Measurements from ENCODE around the gene ADAMTS19. TPM values are rescaled to one million over a fixed set of nuclear protein-coding genes. Genes with fewer than 3 reads are reported as not detected.

The ADAMTS19 gene
- total RNA-seq, 1 experiment from 2014 or later = not detected

DNA sequence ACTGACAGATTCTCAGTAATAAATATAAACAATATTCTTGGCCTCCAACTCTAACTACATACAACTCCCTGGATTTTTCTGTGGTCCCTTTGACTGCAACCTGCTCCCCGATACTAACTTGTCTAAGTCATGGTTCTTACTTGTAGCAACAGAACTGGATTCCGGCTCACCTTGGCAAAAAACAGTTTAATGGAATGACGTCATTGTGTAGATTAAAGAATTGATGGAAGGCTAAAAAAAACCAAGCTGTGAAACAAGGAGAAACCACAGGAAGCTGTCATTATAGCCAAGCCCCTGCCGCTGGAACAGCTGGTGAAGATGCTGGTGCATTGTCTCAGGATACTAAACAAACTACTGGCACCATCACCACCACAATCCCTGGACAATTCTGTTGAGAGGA, 11.4 kb upstream of the ADAMTS19 start:
- Mint-ChIP-seq H3K27me3 (ENCODE audit: unreplicated experiment) (no peaks in the 10 kb centered on the region), H3K36me3 (ENCODE audit: insufficient read depth, unreplicated experiment) (no peaks in the 10 kb centered on the region), H3K4me1 (ENCODE audit: low read depth, unreplicated experiment) (peaks cover 6% of the 10 kb centered on the region), H3K9me3 (ENCODE audit: low read depth, unreplicated experiment) (no peaks in the 10 kb centered on the region), H3K27ac (ENCODE audit: unreplicated experiment) (no peak overlapping the region), H3K4me3 (ENCODE audit: low read depth, unreplicated experiment) (no peak overlapping the region)
- no TSS peak for BruUV-seq (replicated peaks)
- CTCF ChIA-PET = no interaction called here
- TF ChIP-seq, protein P1, sequence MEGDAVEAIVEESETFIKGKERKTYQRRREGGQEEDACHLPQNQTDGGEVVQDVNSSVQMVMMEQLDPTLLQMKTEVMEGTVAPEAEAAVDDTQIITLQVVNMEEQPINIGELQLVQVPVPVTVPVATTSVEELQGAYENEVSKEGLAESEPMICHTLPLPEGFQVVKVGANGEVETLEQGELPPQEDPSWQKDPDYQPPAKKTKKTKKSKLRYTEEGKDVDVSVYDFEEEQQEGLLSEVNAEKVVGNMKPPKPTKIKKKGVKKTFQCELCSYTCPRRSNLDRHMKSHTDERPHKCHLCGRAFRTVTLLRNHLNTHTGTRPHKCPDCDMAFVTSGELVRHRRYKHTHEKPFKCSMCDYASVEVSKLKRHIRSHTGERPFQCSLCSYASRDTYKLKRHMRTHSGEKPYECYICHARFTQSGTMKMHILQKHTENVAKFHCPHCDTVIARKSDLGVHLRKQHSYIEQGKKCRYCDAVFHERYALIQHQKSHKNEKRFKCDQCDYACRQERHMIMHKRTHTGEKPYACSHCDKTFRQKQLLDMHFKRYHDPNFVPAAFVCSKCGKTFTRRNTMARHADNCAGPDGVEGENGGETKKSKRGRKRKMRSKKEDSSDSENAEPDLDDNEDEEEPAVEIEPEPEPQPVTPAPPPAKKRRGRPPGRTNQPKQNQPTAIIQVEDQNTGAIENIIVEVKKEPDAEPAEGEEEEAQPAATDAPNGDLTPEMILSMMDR (IDR thresholded peaks at IDR 0.05; ENCODE audit: unreplicated experiment) = no peak
- intact Hi-C loops (cut with micrococcal nuclease; ENCODE audit: unreplicated experiment) = no loop called here
- no peak for DNase-seq

DNA sequence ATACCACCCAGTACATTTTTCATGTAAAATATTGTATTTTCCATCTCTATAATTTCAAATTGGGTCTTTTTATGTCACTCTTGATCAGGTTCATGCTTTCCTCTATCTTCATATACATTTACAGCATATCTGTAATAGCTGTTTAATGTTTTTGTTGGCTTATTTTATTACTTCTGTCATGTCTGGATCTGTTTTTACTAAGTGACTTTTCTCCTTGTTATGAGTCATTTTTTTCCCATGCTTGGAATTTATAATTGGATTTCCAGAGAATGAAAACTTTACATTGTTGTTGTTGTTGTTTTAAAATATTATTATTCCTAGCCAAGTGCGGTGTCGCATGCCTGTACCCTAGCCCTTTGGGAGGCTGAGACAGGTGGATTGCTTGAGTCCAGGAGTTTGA, 5.6 kb upstream of the ADAMTS19 start:
- no peak for DNase-seq

DNA sequence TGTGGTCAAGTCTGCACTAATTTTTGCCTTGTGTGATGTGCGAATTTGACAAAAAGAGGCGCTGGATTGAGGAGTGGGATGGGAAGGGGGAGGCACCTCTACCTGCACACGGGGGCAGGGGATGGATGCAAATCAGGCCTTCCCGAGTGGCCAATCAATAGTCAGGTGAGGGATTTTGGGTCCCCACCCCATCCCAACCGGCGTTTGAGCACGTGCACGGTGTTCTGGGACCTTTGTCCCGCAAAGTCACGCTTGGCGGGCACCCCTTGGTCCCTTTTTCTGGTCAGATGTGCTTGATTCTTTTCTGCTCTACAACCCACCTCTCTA, 685 bp upstream of the ADAMTS19 start:
- Mint-ChIP-seq H3K4me1 (ENCODE audit: low read depth, unreplicated experiment) (peaks cover 9% of the 10 kb centered on the region), H3K36me3 (ENCODE audit: insufficient read depth, unreplicated experiment) (peaks cover 24% of the 10 kb centered on the region), H3K9me3 (ENCODE audit: low read depth, unreplicated experiment) (no peaks in the 10 kb centered on the region), H3K4me3 (ENCODE audit: low read depth, unreplicated experiment) (no peak overlapping the region), H3K27me3 (ENCODE audit: unreplicated experiment) (peaks cover 9% of the 10 kb centered on the region), H3K27ac (ENCODE audit: unreplicated experiment) (no peak overlapping the region)
- DNase-seq = no peak
- TF ChIP-seq, protein P1 (IDR thresholded peaks at IDR 0.05; ENCODE audit: unreplicated experiment) = no peak
- intact Hi-C loops (cut with micrococcal nuclease; ENCODE audit: unreplicated experiment) = loop anchor here (5.0 kb wide), 1 partner anchor 503 kb away; no protein-coding TSS in a partner anchor
- CTCF ChIA-PET = no interaction called here
- BruUV-seq (replicated peaks) = no TSS peak

More for the DNA sequence above, 5.6 kb upstream of the ADAMTS19 start:
- TF ChIP-seq, protein P1 (IDR thresholded peaks at IDR 0.05; ENCODE audit: unreplicated experiment) = no peak
- Mint-ChIP-seq H3K4me1 (ENCODE audit: low read depth, unreplicated experiment) (peaks cover 6% of the 10 kb centered on the region), H3K27me3 (ENCODE audit: unreplicated experiment) (no peaks in the 10 kb centered on the region), H3K9me3 (ENCODE audit: low read depth, unreplicated experiment) (no peaks in the 10 kb centered on the region), H3K36me3 (ENCODE audit: insufficient read depth, unreplicated experiment) (peaks cover 5% of the 10 kb centered on the region), H3K27ac (ENCODE audit: unreplicated experiment) (no peak overlapping the region), H3K4me3 (ENCODE audit: low read depth, unreplicated experiment) (no peak overlapping the region)
- no TSS peak for BruUV-seq (replicated peaks)
- CTCF ChIA-PET = no interaction called here
- intact Hi-C loops (cut with micrococcal nuclease; ENCODE audit: unreplicated experiment) = no loop called here

DNA sequence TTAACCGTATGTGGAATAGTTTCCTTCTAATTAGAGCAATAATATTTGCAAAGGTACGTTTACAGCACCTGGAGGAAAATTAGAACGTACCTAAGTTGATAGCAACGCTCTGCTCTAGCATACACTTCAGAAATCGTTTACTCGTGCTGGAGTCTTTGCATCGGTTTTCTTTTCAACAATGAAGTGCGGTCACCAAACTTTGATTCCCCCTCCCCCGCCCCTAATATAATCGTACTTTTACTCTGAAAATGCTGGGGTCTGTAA, 506 bp downstream of the ADAMTS19 start:
- H3K27ac Mint-ChIP-seq (ENCODE audit: unreplicated experiment) = no peak overlapping the region
- H3K9me3 Mint-ChIP-seq (ENCODE audit: low read depth, unreplicated experiment) = no peaks in the 10 kb centered on the region
- H3K4me3 Mint-ChIP-seq (ENCODE audit: low read depth, unreplicated experiment) = peak overlapping the region; percentile 78
- peaks cover 24% of the 10 kb centered on the region for H3K36me3 Mint-ChIP-seq (ENCODE audit: insufficient read depth, unreplicated experiment)
- intact Hi-C loops (cut with micrococcal nuclease; ENCODE audit: unreplicated experiment) = loop anchor here (2.0 to 10.0 kb wide), 2 partner anchors 308 to 346 kb away; no protein-coding TSS in a partner anchor
- no peak for DNase-seq
- H3K27me3 Mint-ChIP-seq (ENCODE audit: unreplicated experiment) = peaks cover 9% of the 10 kb centered on the region
- H3K4me1 Mint-ChIP-seq (ENCODE audit: low read depth, unreplicated experiment) = peaks cover 9% of the 10 kb centered on the region
- CTCF ChIA-PET = interaction anchor here (1.1 kb wide), 1 partner anchor 204 kb away, joined by 3 read pairs; no protein-coding TSS in a partner anchor
- BruUV-seq (replicated peaks) = no TSS peak
- TF ChIP-seq, protein P1 (IDR thresholded peaks at IDR 0.05; ENCODE audit: unreplicated experiment) = no peak

Data from Calu3 (cell line).